ENCODE measurements around the gene PTRHD1.

GRCh38 chr2:24825883-24826772 is 32.9 kb upstream of the PTRHD1 start:
- TF ChIP-seq, protein P1, sequence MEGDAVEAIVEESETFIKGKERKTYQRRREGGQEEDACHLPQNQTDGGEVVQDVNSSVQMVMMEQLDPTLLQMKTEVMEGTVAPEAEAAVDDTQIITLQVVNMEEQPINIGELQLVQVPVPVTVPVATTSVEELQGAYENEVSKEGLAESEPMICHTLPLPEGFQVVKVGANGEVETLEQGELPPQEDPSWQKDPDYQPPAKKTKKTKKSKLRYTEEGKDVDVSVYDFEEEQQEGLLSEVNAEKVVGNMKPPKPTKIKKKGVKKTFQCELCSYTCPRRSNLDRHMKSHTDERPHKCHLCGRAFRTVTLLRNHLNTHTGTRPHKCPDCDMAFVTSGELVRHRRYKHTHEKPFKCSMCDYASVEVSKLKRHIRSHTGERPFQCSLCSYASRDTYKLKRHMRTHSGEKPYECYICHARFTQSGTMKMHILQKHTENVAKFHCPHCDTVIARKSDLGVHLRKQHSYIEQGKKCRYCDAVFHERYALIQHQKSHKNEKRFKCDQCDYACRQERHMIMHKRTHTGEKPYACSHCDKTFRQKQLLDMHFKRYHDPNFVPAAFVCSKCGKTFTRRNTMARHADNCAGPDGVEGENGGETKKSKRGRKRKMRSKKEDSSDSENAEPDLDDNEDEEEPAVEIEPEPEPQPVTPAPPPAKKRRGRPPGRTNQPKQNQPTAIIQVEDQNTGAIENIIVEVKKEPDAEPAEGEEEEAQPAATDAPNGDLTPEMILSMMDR (IDR thresholded peaks at IDR 0.05), result no peak
- no peak for TF ChIP-seq EZH2phosphoT487 (IDR thresholded peaks at IDR 0.05)
